Cardiac muscle cell (in vitro differentiated cells and primary cell): ENCODE results near the gene DNAI7. TPM values are rescaled to one million over a fixed set of nuclear protein-coding genes. Genes with fewer than 3 reads are reported as not detected.

Experiments used
- DNase-seq, 2 donors: peaks; one replicate each; pipeline versions ENCODE4 v3.0.0 to v3.0.0-alpha.2; 2010 to 2017; ENCODE audit warnings: low read depth in 1 of 2, low spot score in 1 of 2
- H3K27ac ChIP-seq: fragments of 200-600 bp; sonication (generic); 2 replicates; pipeline ENCODE4 v1.5.1; 2016
- H3K27me3 ChIP-seq: fragments of 200-600 bp; sonication (generic); 2 replicates; pipeline ENCODE4 v1.6.0; 2016; ENCODE audit warnings: control low read depth
- H3K36me3 ChIP-seq: fragments of 200-600 bp; sonication (generic); 2 replicates; pipeline ENCODE4 v1.5.1; 2016; ENCODE audit warnings: control low read depth
- H3K4me1 ChIP-seq: fragments of 200-600 bp; sonication (generic); 2 replicates; pipeline ENCODE4 v1.8.1; 2017; ENCODE audit warnings: low read depth, mild to moderate bottlenecking, mixed run types
- H3K4me3 ChIP-seq: fragments of 200-600 bp; sonication (generic); 2 replicates; pipeline ENCODE4 v1.5.1; 2016; ENCODE audit warnings: mild to moderate bottlenecking
- H3K9me3 ChIP-seq: fragments of 200-600 bp; sonication (generic); 2 replicates; pipeline ENCODE4 v1.5.1; 2017; ENCODE audit warnings: low read depth, mild to moderate bottlenecking, control low read depth
- polyA plus RNA-seq: library from polyadenylated mRNA; unstranded; fragments of >200 nt; fragmentation: Nextera tagmentation; extraction: Ambion mirVana; gene quantifications from 2 replicates; pipeline ENCODE4 v1.2.1, GENCODE V29; 2016
- total RNA-seq: library from RNA; depleted of rRNA; stranded (reverse); fragments of >200 nt; gene quantifications from 2 replicates; pipeline ENCODE4 v1.2.3, GENCODE V29; 2016
- TF ChIP-seq, protein P1 (sequence below): IDR thresholded peaks from 2 replicates; pipeline ENCODE4 v1.5.1; 2012; ENCODE audit warnings: low read depth, mild to moderate bottlenecking, low read length

DNAI7 gene
- total and polyA plus RNA-seq, 2 experiments from 2014 or later: 0.57 to 0.77 TPM

DNA sequence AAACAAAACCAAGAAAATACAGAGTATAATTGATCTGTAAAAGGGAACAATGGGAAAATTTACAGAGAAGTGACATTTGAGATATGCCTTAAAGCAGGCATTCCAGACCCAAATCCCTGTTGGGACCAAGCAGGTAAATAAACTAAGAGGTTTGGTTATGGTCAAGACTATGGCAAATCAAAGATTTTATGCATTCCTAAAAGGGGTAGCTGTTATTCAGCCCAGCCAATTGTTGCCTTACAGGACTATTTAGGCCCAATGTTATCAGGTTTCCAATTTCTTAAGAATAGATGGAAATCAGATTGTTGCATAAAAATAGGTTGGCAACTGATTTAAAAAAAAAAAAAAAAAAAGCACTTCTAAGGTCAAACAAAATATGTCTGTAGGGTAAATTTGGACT, 5.3 kb downstream of the DNAI7 start:
- Histone ChIP-seq H3K27me3 (no peaks in the 10 kb centered on the region), H3K27ac (no peak overlapping the region), H3K4me1 (no peaks in the 10 kb centered on the region), H3K9me3 (no peaks in the 10 kb centered on the region), H3K36me3 (no peaks in the 10 kb centered on the region), H3K4me3 (no peak overlapping the region)
- TF ChIP-seq, protein P1, sequence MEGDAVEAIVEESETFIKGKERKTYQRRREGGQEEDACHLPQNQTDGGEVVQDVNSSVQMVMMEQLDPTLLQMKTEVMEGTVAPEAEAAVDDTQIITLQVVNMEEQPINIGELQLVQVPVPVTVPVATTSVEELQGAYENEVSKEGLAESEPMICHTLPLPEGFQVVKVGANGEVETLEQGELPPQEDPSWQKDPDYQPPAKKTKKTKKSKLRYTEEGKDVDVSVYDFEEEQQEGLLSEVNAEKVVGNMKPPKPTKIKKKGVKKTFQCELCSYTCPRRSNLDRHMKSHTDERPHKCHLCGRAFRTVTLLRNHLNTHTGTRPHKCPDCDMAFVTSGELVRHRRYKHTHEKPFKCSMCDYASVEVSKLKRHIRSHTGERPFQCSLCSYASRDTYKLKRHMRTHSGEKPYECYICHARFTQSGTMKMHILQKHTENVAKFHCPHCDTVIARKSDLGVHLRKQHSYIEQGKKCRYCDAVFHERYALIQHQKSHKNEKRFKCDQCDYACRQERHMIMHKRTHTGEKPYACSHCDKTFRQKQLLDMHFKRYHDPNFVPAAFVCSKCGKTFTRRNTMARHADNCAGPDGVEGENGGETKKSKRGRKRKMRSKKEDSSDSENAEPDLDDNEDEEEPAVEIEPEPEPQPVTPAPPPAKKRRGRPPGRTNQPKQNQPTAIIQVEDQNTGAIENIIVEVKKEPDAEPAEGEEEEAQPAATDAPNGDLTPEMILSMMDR: no peak
- no peak for DNase-seq

DNA sequence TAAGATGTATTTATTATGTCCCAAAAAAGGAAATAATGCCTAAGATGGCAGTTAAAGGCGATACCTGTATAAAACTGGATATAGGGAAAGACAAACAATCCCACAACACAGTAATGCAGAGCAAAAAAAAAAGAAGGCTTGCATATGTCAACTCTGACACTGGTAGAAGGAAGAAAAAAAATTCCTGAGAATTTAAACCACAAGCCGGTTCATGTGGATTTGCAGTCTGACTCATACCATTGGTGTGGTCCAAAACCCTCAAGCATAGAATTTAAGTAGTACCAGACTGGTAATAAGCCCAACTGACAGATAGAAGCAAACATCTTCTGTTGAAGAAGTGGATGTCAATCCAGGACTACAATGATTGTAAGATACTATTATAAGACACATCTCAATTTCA, 7.2 kb downstream of the DNAI7 start:
- TF ChIP-seq, protein P1: no peak
- Histone ChIP-seq H3K36me3 (no peaks in the 10 kb centered on the region), H3K4me3 (no peak overlapping the region), H3K27me3 (no peaks in the 10 kb centered on the region), H3K4me1 (no peaks in the 10 kb centered on the region), H3K27ac (no peak overlapping the region), H3K9me3 (no peaks in the 10 kb centered on the region)
- peak in 1 of 2 donors; percentile 80 for DNase-seq

DNA sequence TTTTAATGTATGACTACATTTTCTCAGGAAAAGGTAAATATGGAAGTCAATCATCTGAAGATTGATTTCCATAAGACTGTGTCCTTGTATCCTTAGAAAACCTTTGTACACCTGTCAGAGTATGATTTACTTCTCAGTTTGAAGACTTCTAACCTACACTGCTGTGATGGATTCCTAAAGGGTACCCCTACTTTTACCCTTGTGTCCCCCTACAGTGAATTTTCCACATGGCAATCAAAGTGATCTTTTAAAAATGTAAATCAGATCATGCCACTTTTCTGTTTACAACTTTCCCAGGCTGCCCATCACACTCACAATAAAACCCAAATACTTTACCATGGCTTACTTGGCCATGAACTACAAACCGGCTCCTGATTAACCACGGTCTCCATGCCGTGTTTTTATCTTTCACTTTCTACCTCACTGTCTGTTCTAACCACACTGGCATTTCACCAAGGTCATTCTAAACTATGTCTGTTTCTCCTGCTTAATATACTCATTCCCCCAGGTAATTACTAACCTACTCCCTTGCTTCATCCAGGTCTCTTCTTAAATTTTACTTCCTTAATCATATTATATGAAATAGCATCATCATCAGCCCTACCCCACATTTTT, 8.1 kb downstream of the DNAI7 start:
- H3K27ac ChIP-seq: no peak overlapping the region
- TF ChIP-seq, protein P1: no peak
- no peaks in the 10 kb centered on the region for H3K9me3 ChIP-seq
- no peaks in the 10 kb centered on the region for H3K27me3 ChIP-seq
- H3K4me1 ChIP-seq: no peaks in the 10 kb centered on the region
- no peaks in the 10 kb centered on the region for H3K36me3 ChIP-seq
- no peak for DNase-seq
- H3K4me3 ChIP-seq: no peak overlapping the region

DNA sequence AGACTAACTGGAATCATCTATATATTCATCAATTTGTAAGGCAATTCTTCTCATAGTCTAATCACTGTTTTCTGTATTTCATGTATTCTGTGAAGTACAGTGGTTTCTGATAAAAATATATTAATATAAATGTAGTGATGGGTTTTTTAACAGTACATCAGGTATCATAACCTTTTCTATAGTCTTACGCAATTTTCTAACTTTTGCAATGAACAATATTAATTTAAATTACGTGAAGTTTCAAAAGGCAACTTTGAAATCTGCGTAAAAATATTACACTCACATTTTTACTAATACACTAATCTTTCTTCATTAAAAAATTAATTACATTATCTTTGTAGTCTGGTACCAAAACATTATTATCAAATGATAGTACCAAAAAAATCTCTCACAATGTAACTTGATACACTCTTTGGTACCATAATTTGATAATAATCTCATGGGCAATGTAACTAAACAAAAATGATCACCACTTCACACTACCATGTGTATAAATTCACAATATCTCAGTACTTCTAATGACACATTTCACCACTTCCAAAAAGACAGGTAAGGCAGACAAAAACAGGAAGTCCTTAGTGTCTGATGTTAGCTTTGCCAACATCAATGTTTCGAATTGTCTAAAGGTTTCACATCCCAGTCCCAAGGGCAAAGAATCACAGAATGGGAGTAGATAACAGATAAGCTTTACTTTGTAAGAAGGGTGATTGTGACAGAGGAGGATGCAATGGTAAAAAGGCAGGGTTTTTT, 8.7 kb downstream of the DNAI7 start:
- TF ChIP-seq, protein P1: no peak
- DNase-seq: no peak
- no peak overlapping the region for H3K27ac ChIP-seq
- no peaks in the 10 kb centered on the region for H3K36me3 ChIP-seq
- H3K27me3 ChIP-seq: no peaks in the 10 kb centered on the region
- no peaks in the 10 kb centered on the region for H3K4me1 ChIP-seq
- no peaks in the 10 kb centered on the region for H3K9me3 ChIP-seq
- H3K4me3 ChIP-seq: no peak overlapping the region

DNA sequence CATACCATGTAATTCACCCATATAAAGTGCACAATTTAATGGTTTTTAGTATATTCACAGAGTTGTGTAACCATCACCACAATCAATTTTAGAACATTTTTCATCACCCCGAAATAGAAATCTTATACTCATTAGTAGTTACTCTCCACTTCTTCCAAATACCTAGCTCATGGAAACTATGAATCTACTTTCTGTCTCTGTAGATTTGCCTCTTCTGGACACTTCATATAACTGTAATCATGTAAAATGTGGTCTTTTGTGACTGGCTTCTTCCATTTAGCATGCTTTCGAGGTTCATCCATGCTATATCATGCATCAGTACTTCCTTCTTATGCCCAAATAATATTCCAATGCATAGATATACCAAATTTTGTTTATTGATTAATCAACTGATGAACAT, 10.8 kb downstream of the DNAI7 start:
- H3K4me1 ChIP-seq: no peaks in the 10 kb centered on the region
- no peaks in the 10 kb centered on the region for H3K9me3 ChIP-seq
- no peak overlapping the region for H3K27ac ChIP-seq
- H3K4me3 ChIP-seq: no peak overlapping the region
- no peaks in the 10 kb centered on the region for H3K27me3 ChIP-seq
- H3K36me3 ChIP-seq: no peaks in the 10 kb centered on the region
- no peak for DNase-seq
- TF ChIP-seq, protein P1: no peak
